Measurements from ENCODE around the gene NRSN2. TPM values are rescaled to one million over a fixed set of nuclear protein-coding genes. Genes with fewer than 3 reads are reported as not detected.

Gene NRSN2
- total RNA-seq, 1 experiment from 2014 or later: 0.42 TPM

- Mint-ChIP-seq H3K27ac (ENCODE audit: unreplicated experiment) (no peak overlapping the region), H3K4me1 (ENCODE audit: low read depth, unreplicated experiment) (peaks cover 13% of the 10 kb centered on the region), H3K9me3 (ENCODE audit: low read depth, unreplicated experiment) (no peaks in the 10 kb centered on the region), H3K27me3 (ENCODE audit: unreplicated experiment) (no peaks in the 10 kb centered on the region), H3K4me3 (ENCODE audit: low read depth, unreplicated experiment) (peak overlapping the region; percentile 74), H3K36me3 (ENCODE audit: insufficient read depth, unreplicated experiment) (peaks cover 54% of the 10 kb centered on the region)
- TF ChIP-seq CTCF (IDR thresholded peaks at IDR 0.05; ENCODE audit: unreplicated experiment): no peak
- CTCF ChIA-PET: no interaction called here
- no TSS peak for BruUV-seq (replicated peaks)
- intact Hi-C loops (cut with micrococcal nuclease; ENCODE audit: unreplicated experiment): no loop called here
- no peak for DNase-seq
These were observed 18.6 kb upstream of the NRSN2 start for GRCh38 chr20:328027-328974.

GRCh38 chr20:328975-329695, 17.8 kb upstream of the NRSN2 start:
- peak overlapping the region; percentile 74 for H3K4me3 Mint-ChIP-seq (ENCODE audit: low read depth, unreplicated experiment)
- no peak for TF ChIP-seq CTCF (IDR thresholded peaks at IDR 0.05; ENCODE audit: unreplicated experiment)
- DNase-seq: no peak
- BruUV-seq (replicated peaks): no TSS peak
- peaks cover 13% of the 10 kb centered on the region for H3K4me1 Mint-ChIP-seq (ENCODE audit: low read depth, unreplicated experiment)
- CTCF ChIA-PET: no interaction called here
- H3K27me3 Mint-ChIP-seq (ENCODE audit: unreplicated experiment): no peaks in the 10 kb centered on the region
- no peak overlapping the region for H3K27ac Mint-ChIP-seq (ENCODE audit: unreplicated experiment)
- peaks cover 51% of the 10 kb centered on the region for H3K36me3 Mint-ChIP-seq (ENCODE audit: insufficient read depth, unreplicated experiment)
- intact Hi-C loops (cut with micrococcal nuclease; ENCODE audit: unreplicated experiment): no loop called here
- no peaks in the 10 kb centered on the region for H3K9me3 Mint-ChIP-seq (ENCODE audit: low read depth, unreplicated experiment)

GRCh38 chr20:329851-330232, 17.1 kb upstream of the NRSN2 start:
- no peak for DNase-seq
- Mint-ChIP-seq H3K4me1 (ENCODE audit: low read depth, unreplicated experiment) (peaks cover 13% of the 10 kb centered on the region), H3K36me3 (ENCODE audit: insufficient read depth, unreplicated experiment) (peaks cover 44% of the 10 kb centered on the region), H3K9me3 (ENCODE audit: low read depth, unreplicated experiment) (no peaks in the 10 kb centered on the region), H3K27me3 (ENCODE audit: unreplicated experiment) (no peaks in the 10 kb centered on the region), H3K4me3 (ENCODE audit: low read depth, unreplicated experiment) (no peak overlapping the region), H3K27ac (ENCODE audit: unreplicated experiment) (no peak overlapping the region)
- CTCF ChIA-PET: no interaction called here
- intact Hi-C loops (cut with micrococcal nuclease; ENCODE audit: unreplicated experiment): loop anchor here (5.0 kb wide), 1 partner anchor 123 kb away; no protein-coding TSS in a partner anchor
- TF ChIP-seq CTCF (IDR thresholded peaks at IDR 0.05; ENCODE audit: unreplicated experiment): no peak
- no TSS peak for BruUV-seq (replicated peaks)

- intact Hi-C loops (cut with micrococcal nuclease; ENCODE audit: unreplicated experiment): loop anchor here (5.0 kb wide), 1 partner anchor 123 kb away; no protein-coding TSS in a partner anchor
- peak; percentile 53 for TF ChIP-seq CTCF (IDR thresholded peaks at IDR 0.05; ENCODE audit: unreplicated experiment)
These were observed 16.4 kb upstream of the NRSN2 start for GRCh38 chr20:330233-331149.

More at GRCh38 chr20:330233-331149, 16.4 kb upstream of the NRSN2 start:
- CTCF ChIA-PET: interaction anchor here (0.6 to 1.3 kb wide), 4 partner anchors 30 to 111 kb away, joined by 3 to 5 read pairs (median 4); no protein-coding TSS in a partner anchor
- H3K27ac Mint-ChIP-seq (ENCODE audit: unreplicated experiment): no peak overlapping the region
- no peaks in the 10 kb centered on the region for H3K9me3 Mint-ChIP-seq (ENCODE audit: low read depth, unreplicated experiment)
- no TSS peak for BruUV-seq (replicated peaks)
- DNase-seq: peak; percentile 36
- peaks cover 38% of the 10 kb centered on the region for H3K36me3 Mint-ChIP-seq (ENCODE audit: insufficient read depth, unreplicated experiment)
- peaks cover 13% of the 10 kb centered on the region for H3K4me1 Mint-ChIP-seq (ENCODE audit: low read depth, unreplicated experiment)
- no peaks in the 10 kb centered on the region for H3K27me3 Mint-ChIP-seq (ENCODE audit: unreplicated experiment)
- no peak overlapping the region for H3K4me3 Mint-ChIP-seq (ENCODE audit: low read depth, unreplicated experiment)

Data from Calu3 (cell line).